Measurements from ENCODE around the gene PAF1. TPM values are rescaled to one million over a fixed set of nuclear protein-coding genes. Genes with fewer than 3 reads are reported as not detected.

Gene PAF1
- total RNA-seq, 1 donor = 68.4 TPM

Small RNA genes within 50 kb of the gene (small RNA-seq; reads per million reads assigned to genes)
- gene AC011445.2 = 0.47 reads per million
- not detected for gene MIR4530
- gene RN7SL566P = not detected

Other genes starting within 250 kb of the PAF1 start
- gene NCCRP1, start 194.1 kb downstream of the PAF1 start, total RNA-seq = under 0.01 TPM
- not detected for gene SYCN, start 186.8 kb downstream of the PAF1 start, total RNA-seq
- gene IFNL3, start 146.1 kb downstream of the PAF1 start, total RNA-seq = 0.27 TPM
- gene IFNL4, start 142.2 kb downstream of the PAF1 start, total RNA-seq = 0.81 TPM
- gene IFNL2, start 122.7 kb downstream of the PAF1 start, total RNA-seq = not detected
- gene IFNL1, start 94.7 kb downstream of the PAF1 start, total RNA-seq = not detected
- gene LRFN1, start 70.2 kb downstream of the PAF1 start, total RNA-seq = 8.1 TPM
- gene GMFG, start 55.1 kb downstream of the PAF1 start, total RNA-seq = 123 TPM
- gene SAMD4B, start 48.7 kb downstream of the PAF1 start, total RNA-seq = 84.8 TPM
- 35.5 TPM for gene MED29, start 272 bp upstream of the PAF1 start, total RNA-seq
- 98.3 TPM for gene ZFP36, start 15.7 kb upstream of the PAF1 start, total RNA-seq
- 20.7 TPM for gene PLEKHG2, start 21.6 kb upstream of the PAF1 start, total RNA-seq
- 641 TPM for gene RPS16, start 44.8 kb upstream of the PAF1 start, total RNA-seq
- gene SUPT5H, start 54.5 kb upstream of the PAF1 start, total RNA-seq = 75.9 TPM
- 42.3 TPM for gene TIMM50, start 89.7 kb upstream of the PAF1 start, total RNA-seq
- 0.27 TPM for gene DLL3, start 107.8 kb upstream of the PAF1 start, total RNA-seq
- gene SELENOV, start 124.0 kb upstream of the PAF1 start, total RNA-seq = not detected
- gene EID2B, start 141.7 kb upstream of the PAF1 start, total RNA-seq = 7.5 TPM
- 12.7 TPM for gene EID2, start 149.1 kb upstream of the PAF1 start, total RNA-seq
- gene LGALS13, start 211.4 kb upstream of the PAF1 start, total RNA-seq = not detected

All from hematopoietic multipotent progenitor cell (in vitro differentiated cells).